Stimulated activated naive B cell treated with anti-CD40 and anti-IgM and Interleukin-4, amounts not matched to agents 10 μg/mL and 1 μg/mL and 100 μg/mL, for 72 hours (primary cell): ENCODE measurements around the gene APOC3.
A peak's percentile ranks its signal among the peaks of the same experiment; 100 is the strongest.

ENCODE experiments used
- ATAC-seq, 2 donors: fragments of 150-1000 bp; cut with Tn5 transposase; replicated peaks; 2 replicates each; pipeline ENCODE4 v1.10.0; 2021; ENCODE audit warnings: moderate library complexity in 1 of 2
- DNase-seq: peaks from one replicate; pipeline ENCODE4 v3.0.0; 2021
- H3K27ac Mint-ChIP-seq: one replicate; pipeline ENCODE4 v1.8.0; 2022; ENCODE audit warnings: mild to moderate bottlenecking, mixed read lengths
- H3K27me3 Mint-ChIP-seq, 2 donors: one replicate each; pipeline ENCODE4 v1.8.0; 2022; ENCODE audit warnings: mixed read lengths in 2 of 2
- H3K36me3 Mint-ChIP-seq, 2 donors: one replicate each; pipeline ENCODE4 v1.8.0; 2022; ENCODE audit warnings: mixed read lengths in 2 of 2, mild to moderate bottlenecking in 1 of 2
- H3K4me1 Mint-ChIP-seq, 2 donors: one replicate each; pipeline ENCODE4 v1.8.0; 2022; ENCODE audit warnings: mixed read lengths in 2 of 2, mild to moderate bottlenecking in 1 of 2
- H3K4me3 Mint-ChIP-seq, 2 donors: one replicate each; pipeline ENCODE4 v1.8.0; 2022; ENCODE audit warnings: mild to moderate bottlenecking in 2 of 2, mixed read lengths in 2 of 2, moderate library complexity in 1 of 2
- H3K9me3 Mint-ChIP-seq, 2 donors: one replicate each; pipeline ENCODE4 v1.8.0; 2022; ENCODE audit warnings: mixed read lengths in 2 of 2, mild to moderate bottlenecking in 1 of 2

Gene APOC3

GRCh38 chr11:116874251-116874650 lies 44.5 kb downstream of the APOC3 start:
- ATAC-seq (no peak), DNase-seq (no peak)
- H3K27ac Mint-ChIP-seq: no peak overlapping the region
- no peaks in the 10 kb centered on the region for H3K9me3 Mint-ChIP-seq
- peaks cover 11 to 20% of the 10 kb centered on the region in 2 donors for H3K4me1 Mint-ChIP-seq
- peaks cover 25 to 60% of the 10 kb centered on the region in 2 donors for H3K36me3 Mint-ChIP-seq
- H3K4me3 Mint-ChIP-seq: no peak overlapping the region
- no peaks in the 10 kb centered on the region for H3K27me3 Mint-ChIP-seq

GRCh38 chr11:116875194-116875593 lies 45.5 kb downstream of the APOC3 start:
- Mint-ChIP-seq H3K9me3 (no peaks in the 10 kb centered on the region), H3K4me3 (no peak overlapping the region), H3K36me3 (peaks cover 25 to 54% of the 10 kb centered on the region in 2 donors), H3K27ac (no peak overlapping the region), H3K27me3 (no peaks in the 10 kb centered on the region), H3K4me1 (peaks cover 7 to 18% of the 10 kb centered on the region in 2 donors)
- ATAC-seq (no peak), DNase-seq (no peak)

GRCh38 chr11:116876656-116877055 lies 46.9 kb downstream of the APOC3 start:
- DNase-seq: no peak
- no peaks in the 10 kb centered on the region for H3K27me3 Mint-ChIP-seq
- no peak for ATAC-seq
- H3K36me3 Mint-ChIP-seq: peaks cover 19 to 53% of the 10 kb centered on the region in 2 donors
- peaks cover 7 to 17% of the 10 kb centered on the region in 2 donors for H3K4me1 Mint-ChIP-seq
- H3K27ac Mint-ChIP-seq: no peak overlapping the region
- H3K9me3 Mint-ChIP-seq: no peaks in the 10 kb centered on the region
- no peak overlapping the region for H3K4me3 Mint-ChIP-seq

- Mint-ChIP-seq H3K4me3 (no peak overlapping the region), H3K9me3 (no peaks in the 10 kb centered on the region), H3K27me3 (no peaks in the 10 kb centered on the region), H3K4me1 (peaks cover 7 to 17% of the 10 kb centered on the region in 2 donors), H3K27ac (no peak overlapping the region), H3K36me3 (peaks cover 12 to 27% of the 10 kb centered on the region in 2 donors)
- ATAC-seq: peak; percentile 84 to 89
- DNase-seq: no peak
Measured at GRCh38 chr11:116879800-116880625, 50.3 kb downstream of the APOC3 start.

GRCh38 chr11:116881143-116881542 lies 51.4 kb downstream of the APOC3 start:
- H3K27me3 Mint-ChIP-seq: no peaks in the 10 kb centered on the region
- DNase-seq (no peak), ATAC-seq (no peak)
- H3K27ac Mint-ChIP-seq: no peak overlapping the region
- no peaks in the 10 kb centered on the region for H3K9me3 Mint-ChIP-seq
- peaks cover 7 to 17% of the 10 kb centered on the region in 2 donors for H3K4me1 Mint-ChIP-seq
- no peak overlapping the region for H3K4me3 Mint-ChIP-seq
- peaks cover 5 to 20% of the 10 kb centered on the region in 2 donors for H3K36me3 Mint-ChIP-seq

GRCh38 chr11:116882386-116882785 lies 52.7 kb downstream of the APOC3 start:
- ATAC-seq (no peak), DNase-seq (no peak)
- Mint-ChIP-seq H3K36me3 (peaks cover 7 to 16% of the 10 kb centered on the region in 2 donors), H3K27me3 (no peaks in the 10 kb centered on the region), H3K27ac (no peak overlapping the region), H3K4me1 (peaks cover 7 to 10% of the 10 kb centered on the region in 2 donors), H3K9me3 (no peaks in the 10 kb centered on the region), H3K4me3 (no peak overlapping the region)
